ENCODE results near the gene SPTBN4. TPM values are rescaled to one million over a fixed set of nuclear protein-coding genes. Genes with fewer than 3 reads are reported as not detected.
"Not testable (repeated sequence)": the region's sequence is repeated elsewhere in the genome, so short reads cannot be mapped to it uniquely, and the experiment has no call there.

Gene SPTBN4
- total RNA-seq, 1 donor from 2014 or later = 3.4 TPM

DNA sequence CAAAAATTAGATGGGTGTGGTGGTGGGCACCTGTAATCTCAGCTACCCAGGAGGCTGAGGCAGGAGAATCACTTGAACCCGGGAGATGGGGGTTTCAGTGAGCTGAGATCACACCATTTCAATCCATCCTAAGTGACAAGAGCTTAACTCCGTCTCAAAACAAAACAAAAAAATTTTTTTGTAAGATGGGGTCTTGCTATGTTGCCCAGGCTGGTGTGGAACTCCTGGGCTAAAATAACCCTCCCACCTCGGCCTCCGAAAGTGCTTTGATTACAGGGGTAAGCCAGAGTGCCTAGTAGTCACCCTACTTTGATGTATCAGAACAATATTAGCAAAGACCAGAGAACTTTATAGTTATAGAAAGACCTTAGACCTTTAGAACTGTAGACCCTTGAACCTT, 7.9 kb downstream of the SPTBN4 start:
- H3K36me3 Mint-ChIP-seq = no peaks in the 10 kb centered on the region
- no peak overlapping the region for H3K27ac Mint-ChIP-seq
- H3K4me3 Mint-ChIP-seq = no peak overlapping the region
- no peaks in the 10 kb centered on the region for H3K4me1 Mint-ChIP-seq
- peaks cover 12% of the 10 kb centered on the region for H3K27me3 Mint-ChIP-seq (ENCODE audit: low read depth)
- no peak for DNase-seq (ENCODE audit: low spot score in 2 of 2, unreplicated experiment in 2 of 2)
- TF ChIP-seq, protein P1, sequence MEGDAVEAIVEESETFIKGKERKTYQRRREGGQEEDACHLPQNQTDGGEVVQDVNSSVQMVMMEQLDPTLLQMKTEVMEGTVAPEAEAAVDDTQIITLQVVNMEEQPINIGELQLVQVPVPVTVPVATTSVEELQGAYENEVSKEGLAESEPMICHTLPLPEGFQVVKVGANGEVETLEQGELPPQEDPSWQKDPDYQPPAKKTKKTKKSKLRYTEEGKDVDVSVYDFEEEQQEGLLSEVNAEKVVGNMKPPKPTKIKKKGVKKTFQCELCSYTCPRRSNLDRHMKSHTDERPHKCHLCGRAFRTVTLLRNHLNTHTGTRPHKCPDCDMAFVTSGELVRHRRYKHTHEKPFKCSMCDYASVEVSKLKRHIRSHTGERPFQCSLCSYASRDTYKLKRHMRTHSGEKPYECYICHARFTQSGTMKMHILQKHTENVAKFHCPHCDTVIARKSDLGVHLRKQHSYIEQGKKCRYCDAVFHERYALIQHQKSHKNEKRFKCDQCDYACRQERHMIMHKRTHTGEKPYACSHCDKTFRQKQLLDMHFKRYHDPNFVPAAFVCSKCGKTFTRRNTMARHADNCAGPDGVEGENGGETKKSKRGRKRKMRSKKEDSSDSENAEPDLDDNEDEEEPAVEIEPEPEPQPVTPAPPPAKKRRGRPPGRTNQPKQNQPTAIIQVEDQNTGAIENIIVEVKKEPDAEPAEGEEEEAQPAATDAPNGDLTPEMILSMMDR (IDR thresholded peaks at IDR 0.05; ENCODE audit: unreplicated experiment) = no peak
- H3K9me3 Mint-ChIP-seq = no peaks in the 10 kb centered on the region

DNA sequence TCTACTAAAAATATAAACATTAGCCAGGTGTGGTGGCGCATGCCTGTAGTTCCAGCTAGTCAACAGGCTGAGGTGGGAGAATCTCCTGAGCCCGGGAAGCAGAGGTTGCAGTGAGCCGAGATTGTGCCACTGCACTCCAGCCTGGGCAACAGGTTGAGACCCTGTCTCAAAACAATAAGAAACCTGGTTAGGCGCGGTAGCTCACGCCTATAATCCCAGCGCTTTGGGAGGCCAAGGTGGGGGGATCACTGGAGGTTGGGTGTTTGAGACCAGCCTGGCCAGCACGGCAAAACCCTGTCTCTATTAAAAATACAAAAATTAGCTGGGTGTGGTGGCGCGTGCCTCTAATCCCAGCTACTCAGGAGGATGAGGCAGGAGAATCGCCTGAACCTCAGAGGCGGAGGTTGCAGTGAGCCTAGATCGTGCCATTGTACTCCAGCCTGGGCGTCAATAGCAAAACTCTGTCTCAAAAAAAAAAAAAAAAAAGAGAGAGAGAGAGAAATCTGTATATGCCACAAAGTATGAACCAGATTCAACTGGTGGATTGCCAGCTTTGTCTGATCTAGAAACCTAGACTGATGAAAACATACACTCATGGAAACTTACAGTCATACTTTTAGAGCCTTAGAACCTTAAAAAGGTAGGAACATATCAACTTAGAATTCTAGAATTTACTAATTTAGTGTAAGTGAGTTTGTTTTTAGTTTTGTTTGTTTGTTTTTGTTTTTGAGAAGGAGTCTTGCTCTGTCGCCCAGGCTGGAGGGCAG, 9.3 kb downstream of the SPTBN4 start:
- H3K36me3 Mint-ChIP-seq; DNase-seq (ENCODE audit: low spot score in 2 of 2, unreplicated experiment in 2 of 2); H3K4me1 Mint-ChIP-seq; H3K4me3 Mint-ChIP-seq; H3K9me3 Mint-ChIP-seq; H3K27ac Mint-ChIP-seq: not testable (repeated sequence)
- peaks cover 19% of the 10 kb centered on the region for H3K27me3 Mint-ChIP-seq (ENCODE audit: low read depth)

DNA sequence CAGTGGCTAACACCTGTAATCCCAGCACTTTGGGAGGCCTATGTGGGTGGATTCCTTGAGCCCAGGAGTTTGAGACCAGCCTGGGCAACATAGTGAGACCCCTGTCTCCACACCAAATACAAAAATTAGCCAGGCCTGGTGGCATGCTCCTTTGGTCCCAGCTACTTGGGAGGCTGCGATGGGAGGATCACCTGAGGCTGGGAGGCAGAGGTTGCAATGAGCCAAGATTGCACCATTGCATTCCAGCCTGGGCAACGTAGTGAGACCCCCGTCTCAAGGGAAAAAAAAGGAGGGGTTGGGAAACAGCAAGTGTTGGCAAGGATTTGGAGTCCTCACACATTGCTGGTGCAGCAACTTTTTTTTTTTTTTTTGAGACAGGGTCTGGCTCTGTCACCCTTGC, 19.2 kb downstream of the SPTBN4 start:
- no peaks in the 10 kb centered on the region for H3K9me3 Mint-ChIP-seq
- H3K4me1 Mint-ChIP-seq = no peaks in the 10 kb centered on the region
- no peak overlapping the region for H3K4me3 Mint-ChIP-seq
- TF ChIP-seq, protein P1 (IDR thresholded peaks at IDR 0.05; ENCODE audit: unreplicated experiment) = no peak
- H3K36me3 Mint-ChIP-seq = no peaks in the 10 kb centered on the region
- peaks cover 62% of the 10 kb centered on the region for H3K27me3 Mint-ChIP-seq (ENCODE audit: low read depth)
- H3K27ac Mint-ChIP-seq = no peak overlapping the region
- no peak for DNase-seq (ENCODE audit: low spot score in 2 of 2, unreplicated experiment in 2 of 2)

DNA sequence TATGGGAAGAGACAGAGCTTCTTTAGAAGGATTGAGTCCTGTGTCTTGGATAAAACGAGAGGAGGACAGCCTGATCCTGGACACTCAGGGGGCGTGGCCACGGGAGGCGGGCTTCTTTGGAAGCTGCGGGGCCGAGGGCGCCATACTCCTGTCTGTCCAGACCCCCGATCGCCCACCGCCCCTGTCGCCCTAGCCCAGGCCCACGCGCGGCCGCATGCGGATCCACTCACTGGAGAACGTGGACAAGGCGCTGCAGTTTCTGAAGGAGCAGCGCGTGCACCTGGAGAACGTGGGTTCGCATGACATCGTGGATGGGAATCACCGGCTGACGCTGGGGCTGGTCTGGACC, 23.1 kb downstream of the SPTBN4 start:
- Mint-ChIP-seq H3K27ac (no peak overlapping the region), H3K9me3 (peaks cover 6% of the 10 kb centered on the region), H3K4me1 (no peaks in the 10 kb centered on the region), H3K36me3 (no peaks in the 10 kb centered on the region), H3K4me3 (no peak overlapping the region), H3K27me3 (ENCODE audit: low read depth) (peaks cover 64% of the 10 kb centered on the region)
- TF ChIP-seq, protein P1 (IDR thresholded peaks at IDR 0.05; ENCODE audit: unreplicated experiment) = no peak
- DNase-seq (ENCODE audit: low spot score in 2 of 2, unreplicated experiment in 2 of 2) = no peak

DNA sequence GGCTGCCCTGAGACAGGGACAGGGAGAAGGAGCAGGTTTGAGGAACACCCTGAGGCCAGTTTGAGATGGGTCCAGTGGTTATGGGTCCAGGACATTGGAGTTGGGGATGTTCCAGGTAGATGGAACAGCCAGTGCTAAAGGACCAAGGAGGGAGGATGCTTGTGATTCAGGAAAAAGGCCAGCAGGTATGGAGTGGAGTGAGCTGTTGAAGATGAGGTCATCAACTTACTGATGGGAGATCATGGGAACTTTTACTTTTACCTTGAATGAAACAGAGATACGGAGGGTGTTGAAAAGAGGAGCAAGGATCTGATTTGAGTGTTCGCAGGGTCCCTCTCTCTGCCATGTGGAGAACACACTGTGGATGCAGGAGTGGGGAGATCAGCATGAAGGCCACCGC, 25.5 kb downstream of the SPTBN4 start:
- TF ChIP-seq, protein P1 (IDR thresholded peaks at IDR 0.05; ENCODE audit: unreplicated experiment) = no peak
- Mint-ChIP-seq H3K36me3 (no peaks in the 10 kb centered on the region), H3K4me1 (no peaks in the 10 kb centered on the region), H3K4me3 (no peak overlapping the region), H3K27ac (no peak overlapping the region), H3K27me3 (ENCODE audit: low read depth) (peaks cover 57% of the 10 kb centered on the region), H3K9me3 (peaks cover 6% of the 10 kb centered on the region)
- DNase-seq (ENCODE audit: low spot score in 2 of 2, unreplicated experiment in 2 of 2) = no peak

DNA sequence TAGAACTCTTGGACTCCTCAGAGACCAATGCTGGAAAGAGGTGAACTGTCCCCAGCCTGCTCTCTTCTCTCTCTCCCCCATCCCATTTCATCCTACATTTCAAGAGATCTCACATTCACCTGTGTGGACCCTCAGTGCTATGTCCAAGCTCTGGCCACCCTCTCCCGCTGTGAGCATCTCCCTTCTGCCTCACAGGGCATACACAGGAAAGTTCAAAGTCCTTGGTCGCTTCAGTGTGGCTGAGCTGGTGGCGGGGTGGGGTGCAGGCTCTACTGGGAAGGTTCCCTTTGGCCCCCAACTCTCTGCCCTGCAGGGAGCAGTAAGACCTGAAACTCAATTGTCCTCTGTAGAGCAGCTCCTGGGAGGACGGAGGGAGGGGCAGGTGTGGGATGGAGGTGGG, 27.0 kb downstream of the SPTBN4 start:
- Mint-ChIP-seq H3K9me3 (peaks cover 6% of the 10 kb centered on the region), H3K4me1 (no peaks in the 10 kb centered on the region), H3K27ac (no peak overlapping the region), H3K27me3 (ENCODE audit: low read depth) (peaks cover 46% of the 10 kb centered on the region), H3K36me3 (no peaks in the 10 kb centered on the region), H3K4me3 (no peak overlapping the region)
- no peak for DNase-seq (ENCODE audit: low spot score in 2 of 2, unreplicated experiment in 2 of 2)
- TF ChIP-seq, protein P1 (IDR thresholded peaks at IDR 0.05; ENCODE audit: unreplicated experiment) = no peak

Data from mesothelial cell of epicardium (in vitro differentiated cells).